Lung microvascular endothelial cell (primary cell): ENCODE results near the gene UBE2E2. TPM values are rescaled to one million over a fixed set of nuclear protein-coding genes. Genes with fewer than 3 reads are reported as not detected.

Source experiments
- DNase-seq, 2 donors: peaks; one replicate each; pipeline versions ENCODE4 v3.0.0 to v3.0.0-alpha.2; 2010; ENCODE audit warnings: low read depth in 2 of 2
- total RNA-seq: library from RNA; depleted of rRNA; stranded (reverse); fragments of >200 nt; gene quantifications from 2 replicates; pipeline ENCODE4 v1.2.1, GENCODE V29; 2014

The UBE2E2 gene
- total RNA-seq, 1 donor from 2014 or later: 20.4 TPM

DNA sequence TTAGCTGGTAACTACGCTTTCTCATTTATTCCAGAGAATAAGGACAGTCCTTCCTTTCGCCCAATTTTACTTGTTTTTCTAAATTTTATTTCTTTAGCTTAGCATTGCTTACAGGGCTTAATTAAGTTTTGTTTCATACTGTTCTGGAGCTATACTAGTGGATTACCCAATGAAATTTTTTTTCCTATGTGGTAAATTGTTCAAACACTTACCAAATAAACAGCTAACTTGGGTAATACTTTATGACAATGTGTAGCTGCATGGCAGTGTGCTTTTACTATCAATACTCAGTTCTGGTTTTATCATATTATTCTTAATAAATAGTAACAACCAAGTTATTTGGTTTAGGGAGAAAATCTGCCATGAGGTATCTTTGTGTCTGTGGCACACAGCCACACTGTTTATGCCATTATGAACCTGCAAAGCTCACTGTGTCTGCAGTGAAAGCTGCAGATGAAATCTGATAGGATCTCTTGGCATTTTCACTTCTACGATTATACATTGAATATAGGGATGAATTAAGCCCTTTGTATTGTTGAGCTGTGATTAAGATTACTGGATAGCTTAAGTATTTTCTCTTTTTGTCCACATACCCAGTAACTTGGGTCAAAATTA is 37.2 kb downstream of the UBE2E2 start:
- no peak for DNase-seq

DNA sequence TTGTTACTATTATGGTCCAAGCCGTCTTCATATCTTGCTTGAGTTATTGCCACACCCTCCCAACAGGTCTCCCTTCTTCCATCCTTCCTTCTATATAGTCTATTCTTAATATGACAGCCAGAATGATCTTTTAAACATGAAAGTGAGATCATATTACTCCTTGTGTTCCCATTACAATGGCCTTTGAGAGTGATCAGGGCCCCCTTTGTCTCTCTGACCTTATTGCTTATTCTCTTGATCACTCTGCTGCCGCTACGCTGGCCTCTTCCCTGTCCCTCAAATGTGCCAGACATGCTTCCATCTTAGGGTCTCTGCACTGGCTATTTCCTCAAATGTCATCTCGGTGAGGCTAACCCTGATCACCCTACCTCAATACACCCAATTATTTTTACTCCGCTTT is 38.1 kb downstream of the UBE2E2 start:
- DNase-seq: no peak

DNA sequence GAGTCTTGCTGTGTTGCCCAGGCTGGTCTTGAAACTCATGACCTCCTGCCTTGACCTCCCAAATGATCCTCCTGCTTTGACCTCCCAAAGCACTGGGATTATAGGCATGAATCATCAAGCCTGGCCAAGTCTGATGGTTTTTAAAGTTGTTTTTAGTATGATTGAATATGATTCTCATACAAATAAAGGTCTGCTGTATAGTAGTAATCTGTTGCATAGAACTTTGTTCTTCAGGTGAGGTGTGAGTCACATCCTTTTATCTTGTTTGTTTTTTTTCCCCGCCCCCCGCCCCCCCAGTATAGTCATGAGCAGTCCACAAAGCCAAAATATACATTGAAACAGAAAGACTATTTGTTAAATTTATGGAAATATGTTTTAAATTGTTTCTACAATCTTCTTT is 39.0 kb downstream of the UBE2E2 start:
- DNase-seq: peak in 1 of 2 donors; percentile 10

DNA sequence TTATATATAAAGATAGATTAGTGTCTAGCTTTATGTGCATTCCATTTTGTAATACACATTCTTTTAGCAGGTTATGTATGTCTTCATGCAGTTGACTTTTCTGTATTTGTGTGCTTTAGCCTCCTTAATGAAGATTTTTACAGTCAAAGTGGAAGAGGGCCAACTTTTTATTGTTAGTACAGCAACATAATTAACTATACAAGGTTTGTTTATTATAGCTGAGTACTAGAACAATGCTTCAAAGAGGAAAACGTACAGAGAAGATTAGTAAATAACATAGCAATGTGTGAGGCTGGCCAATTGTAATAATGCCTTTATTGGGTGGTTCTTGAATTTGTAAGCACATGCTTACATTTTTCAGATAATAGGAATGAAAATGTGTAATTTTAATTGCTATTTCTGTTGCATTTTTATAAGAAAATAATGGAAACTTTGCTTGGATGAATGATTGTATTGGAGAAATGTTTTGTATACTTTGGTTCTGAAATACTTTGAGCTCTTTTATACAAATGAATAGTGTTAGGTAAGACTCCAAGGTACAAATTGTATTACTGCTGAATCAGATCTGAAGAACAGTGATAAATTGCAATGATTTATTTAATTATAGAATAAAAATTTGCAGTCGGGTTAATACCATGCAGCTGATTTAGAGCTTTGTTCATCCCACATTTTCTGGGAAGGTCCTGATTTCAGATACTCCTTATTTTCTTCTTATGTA is 41.4 kb downstream of the UBE2E2 start:
- DNase-seq: peak in 1 of 2 donors; percentile 14

DNA sequence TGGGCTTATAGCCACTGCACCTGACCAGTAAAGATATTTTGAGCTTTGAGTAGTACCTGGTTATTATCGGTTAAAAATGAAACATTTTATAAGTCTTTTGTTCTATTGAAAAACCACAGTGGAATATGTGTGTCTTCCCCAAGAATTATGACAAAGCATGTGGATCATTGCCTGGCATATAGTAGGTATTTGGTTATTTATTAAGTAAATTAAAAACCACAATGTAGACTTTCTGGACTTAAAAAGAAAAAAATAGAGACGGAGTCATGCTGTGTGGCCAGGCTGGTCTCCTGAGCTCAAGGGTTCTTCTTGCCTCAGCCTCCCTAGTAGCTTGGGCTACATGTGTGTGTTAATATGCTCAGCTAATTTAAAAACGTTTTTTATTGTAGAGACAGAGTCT is 43.5 kb downstream of the UBE2E2 start:
- no peak for DNase-seq

DNA sequence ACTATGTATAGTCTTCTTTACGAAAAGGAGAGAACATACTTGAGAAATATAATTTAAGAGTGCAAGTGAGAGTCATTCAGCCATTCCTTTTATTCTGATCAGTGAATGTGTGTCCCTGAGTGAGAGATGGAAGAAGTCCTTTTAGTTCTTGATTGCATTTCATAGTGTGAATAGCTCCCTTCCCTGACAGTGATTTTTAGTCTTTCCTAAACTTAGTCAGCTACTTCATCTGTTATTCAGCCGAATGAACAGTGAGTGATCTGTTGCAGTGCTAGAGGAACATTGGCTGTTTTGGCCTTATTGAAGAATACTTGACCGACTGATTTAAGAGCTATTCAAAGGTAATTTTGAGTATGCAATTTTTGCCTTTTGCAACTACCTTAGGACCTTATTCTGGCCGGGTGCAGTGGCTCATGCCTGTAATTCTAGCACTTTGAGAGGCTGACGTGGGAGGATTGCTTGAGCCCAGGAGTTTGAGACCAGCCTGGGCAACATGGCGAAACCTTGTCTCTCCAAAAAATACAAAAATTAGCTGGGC is 45.5 kb downstream of the UBE2E2 start:
- no peak for DNase-seq

DNA sequence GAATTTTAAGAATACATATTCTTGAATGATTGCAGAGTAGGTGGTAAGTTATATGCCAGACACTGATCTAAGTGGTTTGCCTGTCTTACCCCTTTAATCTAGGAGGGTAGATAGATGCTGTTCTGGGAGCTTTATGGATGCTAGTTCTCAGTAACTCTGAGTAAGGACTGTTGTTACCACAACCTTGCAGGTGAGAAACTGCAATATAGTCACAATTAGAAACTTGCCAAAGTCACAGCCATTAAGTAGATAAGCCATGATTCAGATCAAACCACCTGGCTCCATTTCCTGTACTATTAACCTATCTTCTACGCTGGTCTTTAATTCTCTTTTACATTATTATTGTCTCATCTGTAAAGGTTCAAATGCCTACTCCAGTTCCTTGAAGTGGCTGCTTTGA is 46.8 kb downstream of the UBE2E2 start:
- no peak for DNase-seq

DNA sequence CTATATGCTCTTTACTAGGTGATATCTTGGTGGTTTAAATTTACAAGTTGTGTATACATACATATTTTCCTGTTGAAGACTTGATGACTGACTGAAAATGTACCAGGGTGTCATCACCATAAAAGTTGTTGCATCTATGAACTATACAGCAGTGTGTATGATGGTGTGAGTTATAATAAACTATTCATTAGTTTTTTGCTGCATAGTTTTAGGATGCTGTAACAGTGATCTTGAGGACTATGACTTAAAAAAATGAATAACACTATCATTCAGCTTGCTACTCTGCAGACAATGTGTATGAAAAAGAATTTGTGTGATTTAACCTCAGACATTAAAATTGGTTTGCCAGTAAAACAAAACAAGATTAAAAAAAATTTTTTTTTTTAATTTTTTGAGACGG is 49.0 kb downstream of the UBE2E2 start:
- no peak for DNase-seq

DNA sequence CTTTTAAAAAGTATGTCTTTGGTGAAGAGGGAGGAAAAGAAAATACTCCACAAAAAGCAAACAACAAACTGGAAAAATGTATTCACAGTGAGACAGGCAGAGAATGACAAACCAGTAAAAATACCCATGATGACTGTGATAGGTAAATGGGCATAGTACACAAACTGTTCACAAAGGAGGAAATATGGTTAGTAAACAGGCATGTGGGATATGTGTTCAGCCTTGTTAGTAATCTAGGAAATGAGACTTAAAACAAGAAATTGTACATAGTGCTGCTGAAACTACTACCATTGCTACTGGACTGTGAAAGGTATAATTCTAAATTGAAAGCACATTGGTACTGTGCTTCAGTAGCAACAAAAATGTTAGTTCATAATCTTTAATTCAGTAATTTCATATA is 50.1 kb downstream of the UBE2E2 start:
- DNase-seq: peak in 1 of 2 donors; percentile 18

DNA sequence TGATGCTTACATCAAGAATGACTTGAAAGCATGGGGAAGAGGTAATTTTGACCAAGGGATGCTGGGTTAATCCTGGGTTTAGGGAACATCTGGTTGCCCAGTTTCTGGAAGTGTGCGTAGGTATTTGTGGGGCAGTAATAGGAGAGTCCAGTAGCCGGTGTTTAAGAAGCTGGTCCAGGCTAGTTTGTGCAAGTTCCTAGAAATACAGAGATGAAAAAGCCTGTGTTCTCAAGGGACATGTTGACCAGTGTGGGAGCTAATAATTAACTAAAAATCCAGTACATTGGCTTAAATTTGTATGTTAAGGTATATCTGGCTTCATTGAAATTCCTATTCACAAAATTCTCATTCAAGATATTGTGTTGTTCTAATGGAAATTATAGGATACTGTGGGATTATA is 51.2 kb downstream of the UBE2E2 start:
- no peak for DNase-seq

DNA sequence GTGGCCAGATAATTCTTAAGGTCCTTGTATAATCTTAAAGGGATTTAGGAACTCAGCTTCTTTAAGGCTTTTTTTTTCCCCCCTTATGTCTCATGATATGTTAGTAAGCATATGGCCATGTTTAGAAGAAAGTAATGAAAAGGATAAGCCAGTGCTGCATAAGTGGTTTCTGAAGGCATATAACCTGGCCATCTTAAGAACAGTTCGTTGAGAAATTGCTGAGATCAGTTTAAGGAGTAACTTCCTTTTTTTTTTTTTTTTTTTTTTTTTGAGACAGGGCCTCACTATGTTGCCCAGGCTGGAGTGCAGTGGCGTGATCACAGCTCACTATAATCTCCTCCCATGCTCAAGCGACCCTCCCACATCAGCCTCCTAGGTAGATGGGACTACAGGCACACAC is 51.7 kb downstream of the UBE2E2 start:
- no peak for DNase-seq

DNA sequence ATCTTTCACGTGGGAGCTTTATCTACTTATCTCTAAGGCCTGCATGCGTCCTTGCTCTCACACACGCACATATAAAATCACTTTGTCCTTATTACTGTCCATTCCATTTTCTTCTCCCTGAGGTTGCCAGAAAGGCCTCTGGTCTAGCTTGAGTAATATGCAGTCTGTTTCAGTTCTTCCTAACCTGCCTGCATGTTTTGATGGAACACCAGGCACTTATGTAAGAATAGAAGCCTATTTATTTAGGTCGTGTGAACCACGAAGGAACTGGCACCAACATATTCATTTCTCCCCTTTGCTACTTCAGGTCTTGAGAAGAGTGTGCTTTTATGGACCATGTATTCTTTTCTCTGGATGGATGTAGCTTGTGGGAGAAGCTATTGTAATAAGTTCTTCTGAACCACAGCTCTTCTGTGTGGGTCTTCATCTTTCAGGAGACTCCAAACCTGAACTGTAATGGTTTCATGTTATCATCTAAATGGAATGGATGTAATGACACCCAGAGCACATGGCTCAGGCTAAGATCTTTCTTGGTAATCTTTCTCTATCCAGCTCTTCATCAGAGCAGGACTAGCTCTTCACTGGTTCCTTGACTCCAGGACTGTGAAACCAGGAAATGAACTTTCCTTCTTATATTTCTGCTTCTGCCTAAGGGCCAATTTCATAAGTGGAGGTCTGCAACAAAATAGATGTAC is 53.8 kb downstream of the UBE2E2 start:
- no peak for DNase-seq

DNA sequence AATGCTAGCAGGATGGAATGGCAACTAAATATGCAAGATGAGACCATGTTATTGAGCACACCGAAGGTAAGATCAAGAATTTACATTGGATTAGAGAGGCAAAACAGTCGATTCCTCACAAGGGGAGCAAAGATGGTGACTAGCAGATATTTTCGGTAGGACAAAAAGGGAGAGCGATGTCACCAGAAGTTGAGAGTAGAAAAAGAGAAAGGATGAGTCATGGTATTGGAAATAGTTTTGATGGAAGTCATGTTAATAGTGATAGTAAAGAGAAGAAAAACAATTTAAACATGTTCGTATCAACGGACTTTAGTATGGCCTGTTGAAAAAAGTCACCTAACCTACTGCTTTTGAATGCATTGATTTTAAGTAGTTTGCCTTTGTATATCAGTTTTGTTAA is 55.0 kb downstream of the UBE2E2 start:
- peak in 1 of 2 donors; percentile 15 for DNase-seq

DNA sequence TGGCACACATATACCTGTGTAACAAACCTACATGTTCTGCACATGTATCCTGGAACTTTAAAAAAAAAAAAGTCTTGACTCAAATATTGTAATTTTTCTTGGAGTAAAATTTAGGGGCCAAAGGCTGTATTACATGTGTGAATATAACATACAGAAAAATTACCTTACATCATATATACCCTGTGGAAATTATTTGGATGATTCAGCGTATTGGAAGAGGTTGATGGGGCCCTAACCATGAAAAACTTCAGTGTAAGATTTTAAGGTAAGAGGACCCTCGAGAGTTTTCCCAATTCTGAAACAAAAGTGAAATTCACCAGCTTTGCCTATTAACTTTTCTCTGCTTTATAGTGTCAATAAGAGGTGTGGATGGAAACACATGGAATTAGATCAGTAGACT is 56.4 kb downstream of the UBE2E2 start:
- no peak for DNase-seq

DNA sequence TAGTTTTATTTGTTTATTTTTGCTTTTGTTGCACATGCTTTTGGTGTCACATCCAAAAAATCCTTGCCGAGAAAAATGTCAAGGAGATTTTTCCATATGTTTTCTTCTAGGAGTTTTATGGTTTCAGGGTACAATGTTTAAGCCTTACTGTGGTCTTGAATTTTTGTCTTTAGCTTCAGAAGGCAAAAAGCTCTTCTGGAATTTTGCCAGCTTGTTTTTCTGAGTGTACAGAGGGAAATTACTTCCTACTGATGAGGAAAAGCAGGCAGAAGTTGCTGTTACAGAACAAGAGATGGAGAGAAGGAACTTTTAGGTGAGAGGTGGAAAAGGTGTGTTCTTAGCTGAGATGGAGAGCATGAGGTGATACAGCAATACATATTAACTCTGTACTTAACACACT is 59.6 kb downstream of the UBE2E2 start:
- peak in 1 of 2 donors; percentile 12 for DNase-seq

DNA sequence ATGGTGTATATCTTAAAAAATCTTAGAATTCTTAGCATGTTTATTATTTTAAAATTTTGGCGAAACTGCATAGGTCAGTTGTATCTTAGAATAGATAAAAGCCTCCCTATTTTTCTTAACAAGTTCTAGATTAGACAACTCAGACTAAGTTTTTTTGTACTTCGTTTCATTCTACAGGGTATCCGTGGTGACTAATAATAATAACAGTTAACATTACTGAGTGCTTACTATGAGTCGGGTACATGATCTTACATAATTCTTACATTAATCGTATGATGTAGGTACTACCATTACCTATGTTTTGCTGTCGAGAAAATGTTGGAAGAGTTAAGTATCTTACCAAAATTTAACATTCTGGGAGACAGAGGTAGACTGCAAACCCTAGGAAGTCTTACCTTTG is 60.7 kb downstream of the UBE2E2 start:
- peak in 1 of 2 donors; percentile 50 for DNase-seq

DNA sequence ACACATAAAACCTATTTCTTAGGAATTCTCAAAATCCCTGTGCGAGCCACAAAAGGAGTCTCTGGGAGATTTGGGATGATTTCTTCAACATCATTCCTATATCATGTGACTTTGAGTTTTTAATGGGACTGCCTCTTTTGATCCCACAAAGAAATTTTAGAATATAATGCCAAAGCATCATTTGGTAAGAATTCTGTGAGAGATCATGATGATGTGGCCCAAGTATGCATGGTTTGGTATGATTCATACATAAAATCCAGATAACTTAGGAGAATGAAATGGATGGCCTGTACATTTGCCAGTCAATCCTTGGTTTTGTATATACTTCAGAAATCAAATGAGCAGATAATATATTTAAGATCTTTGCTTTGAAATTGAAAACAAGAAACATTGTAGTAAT is 61.3 kb downstream of the UBE2E2 start:
- peak in 1 of 2 donors; percentile 15 for DNase-seq

DNA sequence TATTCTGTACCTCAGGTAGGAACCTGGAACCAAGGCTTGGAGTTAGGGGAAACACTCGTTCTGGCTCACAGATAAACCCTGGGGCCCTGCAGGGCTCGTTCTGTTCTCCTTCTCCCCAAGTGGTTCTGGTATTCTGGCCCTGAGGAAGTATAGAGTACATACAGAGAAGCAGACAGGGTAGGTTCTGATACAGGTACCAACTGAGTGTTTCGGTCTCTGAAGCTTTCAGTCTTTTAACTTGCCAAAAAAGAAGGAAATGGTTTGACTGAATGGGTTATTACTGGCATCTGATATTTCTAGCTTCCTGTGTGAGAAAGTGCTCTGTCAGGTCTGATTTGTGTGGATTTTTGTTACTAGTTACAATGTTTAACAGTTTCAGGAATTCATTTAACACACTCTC is 67.3 kb downstream of the UBE2E2 start:
- peak in 1 of 2 donors; percentile 13 for DNase-seq

DNA sequence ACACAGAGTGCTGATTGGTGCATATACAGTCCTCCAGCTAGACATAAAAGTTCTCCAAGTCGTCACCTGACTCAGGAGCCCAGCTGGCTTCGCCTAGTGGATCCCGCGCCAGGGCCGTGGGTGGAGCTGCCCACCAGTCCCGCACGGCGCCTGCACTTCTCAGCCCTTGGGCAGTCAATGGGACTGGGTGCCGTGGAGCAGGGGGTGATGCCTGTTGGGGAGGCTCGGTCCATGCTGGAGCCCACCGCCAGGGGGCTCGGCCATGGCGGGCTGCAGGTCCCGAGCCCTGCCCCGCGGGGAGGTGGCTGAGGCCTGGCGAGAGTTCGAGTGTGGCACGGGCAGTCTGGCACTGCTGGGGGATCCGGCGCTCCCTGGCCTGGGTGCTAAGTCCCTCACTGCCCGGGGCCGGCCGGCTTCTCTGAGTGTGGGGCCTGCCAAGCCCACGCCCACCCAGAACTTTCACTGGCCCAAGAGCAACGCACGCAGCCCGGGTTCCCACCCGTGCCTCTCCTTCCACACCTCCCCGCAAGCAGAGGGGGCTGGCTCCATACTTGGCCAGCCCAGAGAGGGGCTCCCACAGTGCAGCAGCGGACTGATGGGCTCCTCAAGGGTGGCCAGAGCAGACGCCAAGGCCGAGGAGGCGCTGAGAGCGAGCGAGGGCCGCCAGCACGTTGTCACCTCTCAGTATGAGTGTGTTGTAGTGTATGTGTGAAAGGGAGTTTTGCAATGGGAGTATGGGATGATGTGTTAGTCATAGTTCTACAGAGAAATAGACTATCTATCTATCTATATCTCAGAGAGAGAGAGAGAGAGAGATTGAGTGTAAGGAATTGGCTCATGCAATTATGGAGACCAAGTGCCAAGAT is 69.0 kb downstream of the UBE2E2 start:
- no peak for DNase-seq

DNA sequence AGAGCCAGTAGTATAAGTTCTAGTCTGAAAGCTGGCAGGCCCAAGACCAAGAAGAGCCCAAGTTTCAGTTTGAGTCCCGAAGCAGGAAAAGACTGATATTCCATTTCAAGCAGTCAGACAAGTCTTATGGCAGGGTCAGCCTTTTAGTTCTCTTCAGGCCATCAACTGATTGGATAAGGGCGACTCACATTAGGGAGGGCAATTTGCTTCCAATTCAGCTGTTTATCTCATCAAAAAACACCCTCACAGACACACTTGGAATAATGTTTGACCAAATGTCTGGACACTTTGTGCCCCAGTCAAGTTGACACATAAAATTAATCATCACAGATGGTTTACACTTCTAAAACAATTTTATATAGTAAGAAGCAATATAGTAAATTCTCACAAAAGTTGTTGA is 69.7 kb downstream of the UBE2E2 start:
- DNase-seq: no peak

DNA sequence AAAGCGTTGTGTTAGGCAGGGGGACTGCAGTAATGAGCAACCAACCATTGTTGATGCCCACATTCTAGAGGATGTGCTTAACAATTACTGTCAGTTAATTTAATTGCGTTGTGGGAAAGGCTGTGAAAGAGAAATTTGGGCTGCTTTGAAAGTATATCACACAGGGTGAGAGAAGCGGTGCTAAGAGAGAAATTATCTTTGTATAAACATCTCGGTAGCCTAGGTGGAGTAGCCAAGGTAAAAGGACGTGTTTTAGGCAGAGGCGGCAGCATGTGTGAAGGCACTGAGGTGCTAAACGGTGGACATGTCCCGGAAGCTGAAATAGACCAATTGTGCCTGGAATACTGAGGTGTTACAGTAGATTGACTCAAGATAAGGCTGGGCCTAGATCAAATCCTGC is 71.9 kb downstream of the UBE2E2 start:
- no peak for DNase-seq

DNA sequence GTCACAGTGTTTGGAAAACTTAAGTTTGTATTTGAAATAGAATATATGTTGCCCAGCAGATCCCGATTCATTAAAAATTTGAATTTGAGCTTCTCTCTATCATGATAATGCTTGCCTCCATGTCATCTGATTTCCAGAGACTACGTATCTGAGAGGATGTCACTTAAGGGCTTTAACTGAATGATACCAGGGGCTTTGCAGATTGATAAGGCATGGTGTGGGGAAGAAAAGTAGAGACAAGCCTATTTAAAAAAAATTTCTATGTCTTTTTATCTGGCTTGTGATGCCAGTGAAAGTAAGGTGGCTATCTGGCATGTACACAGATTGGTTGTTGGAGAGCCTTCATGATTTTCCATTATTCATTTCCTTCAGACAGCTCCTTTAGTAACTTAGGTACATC is 72.7 kb downstream of the UBE2E2 start:
- DNase-seq: no peak
